GM18519 (cell line): ENCODE data around the gene MVB12B.

Source experiments
- ATAC-seq: cut with Tn5 transposase; IDR thresholded peaks from one replicate; pipeline ENCODE4 v1.9.1; 2021; ENCODE audit warnings: mild to moderate bottlenecking, moderate library complexity; ENCODE audit not compliant: unreplicated experiment, low FRiP score

MVB12B gene

DNA sequence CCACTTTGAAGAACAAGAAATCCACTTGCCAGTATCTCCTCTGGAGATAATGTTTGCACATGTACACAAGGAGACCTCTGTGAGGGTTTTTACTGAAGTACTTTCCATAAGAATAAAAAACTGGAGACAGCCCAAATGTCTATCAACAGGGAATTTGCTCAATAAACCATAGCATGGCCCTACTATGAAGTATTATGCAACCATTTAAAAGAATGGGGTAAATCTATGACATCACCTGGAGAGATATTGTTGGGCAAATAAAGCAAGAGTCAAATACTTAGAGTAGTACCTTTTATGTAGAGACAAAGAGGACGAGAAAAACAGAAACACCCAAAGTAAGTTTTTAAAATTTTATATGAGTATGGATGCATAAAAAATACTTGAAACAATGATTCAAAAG, 23.9 kb upstream of the MVB12B start:
- ATAC-seq = no peak

DNA sequence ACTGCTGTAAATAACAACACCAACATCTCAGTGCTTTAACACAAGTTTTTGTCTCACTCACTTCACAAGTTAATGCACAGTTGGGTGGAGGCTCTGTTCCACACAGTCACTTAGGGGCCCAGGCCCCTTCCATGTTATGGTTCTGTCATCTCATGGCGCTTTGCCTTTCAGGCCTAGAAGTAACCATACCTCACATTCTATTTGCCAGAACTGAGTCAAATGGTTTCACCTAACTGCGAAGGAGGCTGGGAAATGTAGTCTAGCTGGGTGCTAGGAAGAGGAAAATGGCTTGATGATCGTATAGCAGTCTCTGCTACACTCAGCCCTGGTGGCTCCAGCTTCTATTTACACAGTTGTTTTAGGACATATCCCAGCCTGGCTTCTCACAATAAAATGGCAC, 23.1 kb upstream of the MVB12B start:
- no peak for ATAC-seq

DNA sequence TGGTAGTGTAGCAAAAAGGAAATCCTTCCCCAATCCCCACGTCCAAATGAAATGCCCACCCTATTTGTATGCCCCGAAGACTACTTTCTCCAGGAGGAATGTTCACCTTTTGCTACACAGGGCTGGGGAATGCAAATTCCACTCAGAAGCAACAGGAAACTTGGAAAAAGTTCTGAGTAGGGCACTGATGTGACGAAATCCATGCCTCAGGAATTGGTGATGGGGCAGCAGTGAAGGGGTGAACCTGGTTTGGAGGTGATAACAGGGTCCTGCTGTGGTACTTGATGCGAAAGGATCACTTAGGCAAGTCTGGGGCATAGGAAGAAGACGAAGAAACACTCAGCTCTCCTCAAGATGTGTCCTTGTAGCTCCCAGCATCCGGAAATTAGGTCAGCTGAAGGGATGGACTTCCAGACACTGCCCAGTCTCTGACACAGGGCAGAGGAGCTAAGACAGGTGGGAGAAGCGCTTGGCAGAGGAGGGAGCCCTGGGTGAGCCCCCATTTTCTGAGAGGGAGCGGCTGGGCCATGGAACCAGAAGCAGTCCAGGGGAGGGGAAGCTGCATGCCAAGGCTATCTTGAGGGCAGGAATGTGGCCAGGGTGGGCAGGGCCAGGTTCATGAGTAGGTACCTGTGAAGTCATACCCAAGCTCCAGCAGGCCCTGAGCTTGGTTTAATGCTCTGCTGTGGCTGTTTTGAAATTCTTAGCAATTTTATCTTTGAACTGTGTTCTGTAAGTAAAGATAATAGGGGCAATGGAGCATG, 22.2 kb upstream of the MVB12B start:
- ATAC-seq = no peak

DNA sequence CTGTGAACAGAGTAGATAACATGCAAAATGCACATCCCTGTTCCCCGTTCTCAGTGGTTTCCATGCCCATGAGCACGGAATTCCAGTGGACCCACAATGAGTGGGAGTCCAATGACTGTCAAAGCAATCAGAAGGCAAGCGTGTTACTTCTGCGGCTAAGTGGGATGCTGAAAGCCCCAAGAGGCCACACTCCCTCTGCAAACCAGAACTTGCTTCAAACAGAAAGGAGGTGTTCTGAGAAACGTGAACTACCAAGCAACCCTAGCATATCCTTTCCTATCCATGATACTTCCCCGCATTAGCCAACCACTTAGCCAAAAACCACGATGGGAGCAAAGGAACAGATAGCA, 21.7 kb upstream of the MVB12B start:
- ATAC-seq = no peak

DNA sequence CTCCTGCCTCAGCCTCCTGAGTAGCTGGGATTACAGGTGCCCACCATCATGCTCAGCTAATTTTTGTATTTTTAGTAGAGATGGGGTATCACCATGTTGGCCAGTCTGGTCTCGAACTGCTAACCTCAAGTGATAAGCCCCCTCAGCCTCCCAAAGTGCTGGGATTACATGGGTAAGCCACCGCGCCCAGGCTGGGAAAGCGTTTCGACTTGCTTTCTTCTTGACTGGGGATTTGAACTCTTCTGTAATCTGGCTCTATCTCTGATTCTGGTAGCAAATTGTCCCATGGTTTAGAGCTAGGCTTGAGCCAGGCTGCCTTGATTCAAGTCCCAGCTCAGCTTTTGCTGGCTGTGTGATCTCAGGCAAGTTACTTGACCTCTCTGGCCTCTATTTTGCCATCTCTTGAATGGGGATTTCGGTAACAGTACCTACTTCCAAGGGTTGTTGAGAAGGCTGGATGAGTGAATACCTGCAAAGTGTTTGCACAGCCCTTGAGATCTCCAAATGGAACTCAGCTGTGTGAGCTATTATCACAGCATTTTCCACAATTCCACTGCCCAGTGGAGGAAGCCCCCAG, 20.5 kb upstream of the MVB12B start:
- ATAC-seq = no peak

DNA sequence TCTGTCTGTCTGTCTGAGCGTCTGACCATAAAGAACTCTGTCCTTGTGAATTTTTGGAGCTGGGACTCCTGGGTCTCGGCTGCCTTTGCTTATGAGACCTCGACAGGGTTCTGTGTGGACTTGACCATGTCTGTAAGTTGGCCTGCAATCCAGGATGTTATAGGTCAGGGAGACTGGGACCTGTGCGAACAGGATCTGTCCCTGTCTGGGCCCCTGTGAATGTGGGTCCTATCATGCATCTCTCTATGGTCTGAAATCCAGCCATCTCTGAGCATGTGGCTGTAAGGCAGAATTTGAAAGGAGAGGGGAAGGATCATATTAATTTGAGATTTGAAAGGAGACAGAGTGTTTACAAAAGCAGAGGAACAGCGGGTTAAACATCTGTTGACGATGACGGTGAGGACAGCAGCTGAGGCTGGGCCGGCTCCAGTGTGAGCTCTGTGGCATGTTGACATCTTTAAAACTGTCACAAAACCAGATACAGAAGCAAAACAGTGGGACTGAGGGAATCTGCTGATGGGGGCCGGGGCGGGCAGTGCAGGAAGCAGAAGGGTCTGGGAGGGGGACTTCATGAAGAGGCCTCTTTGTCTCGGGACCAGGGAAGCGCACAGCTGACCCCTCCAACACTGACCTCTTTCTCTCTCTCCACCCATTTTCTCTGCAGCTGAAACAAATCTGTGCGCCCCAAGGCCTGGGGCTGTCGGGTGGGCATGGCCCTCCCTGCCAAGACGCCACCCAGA, 19.1 kb upstream of the MVB12B start:
- ATAC-seq = no peak

DNA sequence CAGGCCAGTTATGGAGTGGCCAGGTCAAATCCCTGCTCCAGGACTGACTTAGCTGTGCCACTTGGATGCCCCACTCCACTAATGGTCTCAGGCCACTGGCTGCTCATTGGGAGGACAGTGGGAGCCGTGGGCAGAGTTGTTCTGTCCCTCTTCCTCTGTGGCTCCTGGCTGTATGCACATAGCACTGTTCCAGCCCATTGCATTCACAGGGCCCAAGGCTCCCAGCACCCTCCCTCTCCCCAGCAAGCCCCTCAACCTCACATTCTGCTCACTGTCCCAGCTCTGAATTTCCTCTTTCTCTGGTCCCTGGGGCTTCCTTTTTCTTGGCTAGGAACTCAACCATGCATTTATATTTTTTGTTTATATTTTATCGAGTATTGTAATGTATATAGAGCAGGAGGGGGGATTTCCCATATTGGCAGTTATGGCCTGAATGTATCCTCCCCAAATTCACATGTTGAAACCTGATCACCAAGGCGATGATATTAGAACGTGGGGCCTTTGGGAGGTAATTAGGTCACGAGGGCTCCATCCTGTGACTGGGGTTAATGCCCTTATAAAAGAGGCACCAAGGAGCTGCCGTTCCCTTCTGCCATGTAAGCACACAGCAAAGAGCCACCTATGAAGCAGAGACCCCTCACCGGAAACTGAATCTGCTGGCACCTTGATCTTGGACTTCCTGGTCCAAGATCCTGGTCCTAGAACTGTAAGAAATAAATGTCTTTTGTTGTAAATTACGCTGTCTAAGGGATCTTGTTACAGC, 17.0 kb upstream of the MVB12B start:
- ATAC-seq = no peak

DNA sequence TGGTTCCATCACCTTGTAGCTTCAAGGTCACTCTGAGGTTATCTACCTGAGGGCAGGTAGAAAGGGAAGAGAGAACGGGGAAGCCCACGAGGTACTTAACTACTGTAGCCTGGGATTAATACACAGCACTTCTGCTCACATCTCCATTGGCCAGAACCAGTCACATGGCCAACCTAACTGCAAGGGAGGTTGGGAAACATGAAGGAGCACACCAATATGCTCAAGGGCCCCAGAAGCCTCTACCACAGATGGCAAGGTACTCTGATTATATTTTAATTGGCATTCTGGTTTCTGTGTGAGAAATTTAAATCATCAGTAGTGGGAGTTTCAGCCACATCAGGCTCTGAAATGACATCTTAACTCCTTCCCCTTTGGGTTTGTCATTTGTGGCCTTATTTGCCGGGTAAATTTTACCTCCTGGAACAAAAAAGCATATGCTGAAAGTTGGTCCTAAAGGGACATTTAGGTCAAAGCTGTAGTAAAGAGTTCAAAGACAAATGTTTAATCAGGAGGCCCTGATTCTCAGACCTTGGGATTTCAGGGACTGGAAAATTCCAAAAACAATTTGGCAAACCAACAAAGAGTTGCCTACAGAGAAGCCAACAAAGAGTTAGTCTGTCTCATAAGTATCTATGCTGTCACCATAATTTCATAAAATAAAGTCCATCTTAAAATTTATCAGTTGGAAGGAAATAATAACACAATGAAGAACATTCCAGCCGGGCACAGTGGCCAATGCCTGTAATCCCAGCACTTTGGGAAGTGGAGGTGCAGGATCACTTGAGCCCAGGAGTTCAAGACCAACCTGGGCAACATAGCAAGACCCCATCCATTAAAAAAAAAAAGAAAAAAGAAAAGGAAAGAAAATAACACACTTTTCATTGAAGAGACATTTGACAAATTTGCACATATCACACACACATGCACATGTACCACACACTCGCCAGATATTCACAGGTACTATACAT, 13.8 kb upstream of the MVB12B start:
- no peak for ATAC-seq

DNA sequence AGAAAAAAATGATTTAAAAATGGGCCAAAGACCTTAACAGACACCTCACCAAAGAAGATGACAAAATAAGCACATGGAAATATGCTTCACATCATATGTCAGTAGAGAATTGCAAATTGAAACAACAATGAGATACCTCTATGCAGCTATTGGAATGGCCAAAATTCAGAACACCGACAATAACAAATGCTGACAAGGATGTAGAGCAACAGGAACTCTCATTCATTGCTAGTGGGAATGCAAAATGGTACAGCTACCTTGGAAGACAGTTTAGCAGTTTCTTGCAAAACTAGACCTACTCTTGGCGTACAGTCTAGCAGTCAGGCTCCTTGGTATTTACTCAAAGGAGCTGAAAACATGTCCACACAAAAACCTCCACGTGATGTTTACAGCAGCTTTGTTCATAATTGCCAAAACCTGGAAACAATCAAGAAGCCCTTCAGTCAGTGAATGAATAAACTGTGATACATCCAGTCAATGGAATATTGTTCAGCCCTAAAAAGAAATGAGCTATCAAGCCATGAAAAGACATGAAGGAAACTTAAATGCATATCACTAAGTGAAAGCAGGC, 10.5 kb upstream of the MVB12B start:
- no peak for ATAC-seq

DNA sequence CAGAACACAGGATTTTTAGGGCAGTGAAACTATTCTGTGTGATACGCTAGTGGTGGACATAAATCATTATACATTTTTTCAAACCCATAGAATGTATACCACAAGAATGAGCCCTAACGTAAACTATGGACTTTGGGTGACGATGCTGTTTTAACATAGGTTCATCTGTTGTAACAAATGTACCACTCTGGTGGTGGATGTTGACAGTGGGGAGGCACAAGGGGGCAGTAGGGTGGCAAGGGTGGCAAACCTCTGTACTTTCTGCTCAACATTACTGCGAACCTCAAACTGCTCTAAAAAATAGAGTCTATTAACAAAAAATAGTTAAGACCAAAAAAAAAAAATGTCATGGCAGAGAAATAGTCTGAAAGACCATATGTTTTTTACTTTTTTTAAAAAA, 9.1 kb upstream of the MVB12B start:
- no peak for ATAC-seq

DNA sequence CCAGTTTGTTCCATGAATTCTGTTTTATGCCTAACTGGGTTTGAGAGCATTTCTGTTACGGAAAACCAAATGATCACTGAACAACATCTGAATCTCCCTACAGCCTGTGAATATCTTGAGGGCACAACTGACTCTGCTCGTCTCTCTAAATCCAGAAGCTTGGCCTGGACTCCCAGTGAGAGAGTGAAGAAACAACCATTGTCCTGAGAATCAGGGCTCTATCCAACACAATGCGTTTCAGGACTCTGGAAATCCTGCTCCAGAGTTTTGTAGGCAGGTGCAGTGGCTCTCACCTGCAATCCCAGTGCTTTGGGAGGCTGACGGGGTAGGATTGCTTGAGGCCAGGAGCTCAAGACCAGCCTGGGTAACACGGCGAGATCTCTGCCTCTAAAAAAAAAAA, 7.8 kb upstream of the MVB12B start:
- no peak for ATAC-seq

DNA sequence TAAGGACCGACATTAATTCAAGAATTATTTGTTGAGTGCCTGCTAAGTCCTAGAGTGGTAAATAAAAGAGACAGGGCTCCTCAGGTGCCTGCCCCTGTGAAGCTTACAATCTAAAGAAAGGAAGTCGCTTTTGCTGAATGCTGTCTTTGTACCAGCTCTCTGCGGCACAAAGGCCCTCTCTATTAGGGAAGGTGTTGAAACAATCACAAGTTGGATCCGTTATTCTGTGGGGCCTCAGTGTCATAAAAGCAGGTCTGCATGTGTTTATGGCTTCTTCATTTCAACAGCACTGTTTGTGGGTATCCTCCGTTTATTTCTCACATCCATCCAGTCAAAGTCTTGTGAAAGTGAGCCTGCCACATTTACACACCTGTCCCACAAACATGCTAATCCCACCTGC, 7.0 kb upstream of the MVB12B start:
- no peak for ATAC-seq

DNA sequence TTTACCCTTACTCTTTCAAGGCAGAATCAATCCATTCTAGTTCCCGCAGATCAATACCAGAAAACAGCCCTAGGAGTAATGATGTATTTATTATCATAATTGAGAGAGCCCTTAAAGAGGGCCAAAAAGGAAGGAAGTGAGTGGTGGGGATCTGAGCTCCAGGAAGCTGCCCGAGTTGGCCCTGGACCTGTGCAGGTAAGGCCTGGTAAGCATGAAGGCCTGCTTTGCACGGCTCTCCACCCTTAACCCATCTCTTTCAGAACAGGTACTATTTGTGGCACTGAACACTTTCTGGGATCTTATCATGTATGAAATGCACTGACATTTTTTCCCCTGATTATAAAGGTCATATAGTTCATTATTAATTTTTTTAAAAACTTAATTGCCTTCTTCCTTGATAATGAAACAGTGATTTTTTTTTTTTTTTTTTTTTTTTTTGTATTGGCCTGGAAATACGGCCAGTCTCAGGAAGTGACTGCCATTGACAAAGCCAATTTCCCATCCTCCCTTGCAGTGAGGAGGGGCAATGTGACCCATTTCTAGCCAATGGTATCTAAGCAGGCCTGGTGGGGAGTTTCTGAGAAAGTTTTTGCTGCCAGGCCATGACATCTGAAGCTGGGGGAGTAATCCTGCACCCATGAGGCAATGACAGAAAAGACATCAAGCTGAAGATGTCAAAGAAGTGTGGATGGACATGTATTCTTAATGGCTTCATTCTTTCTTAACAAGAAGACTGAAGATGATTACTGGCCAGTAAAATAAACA, 6.3 kb upstream of the MVB12B start:
- no peak for ATAC-seq

DNA sequence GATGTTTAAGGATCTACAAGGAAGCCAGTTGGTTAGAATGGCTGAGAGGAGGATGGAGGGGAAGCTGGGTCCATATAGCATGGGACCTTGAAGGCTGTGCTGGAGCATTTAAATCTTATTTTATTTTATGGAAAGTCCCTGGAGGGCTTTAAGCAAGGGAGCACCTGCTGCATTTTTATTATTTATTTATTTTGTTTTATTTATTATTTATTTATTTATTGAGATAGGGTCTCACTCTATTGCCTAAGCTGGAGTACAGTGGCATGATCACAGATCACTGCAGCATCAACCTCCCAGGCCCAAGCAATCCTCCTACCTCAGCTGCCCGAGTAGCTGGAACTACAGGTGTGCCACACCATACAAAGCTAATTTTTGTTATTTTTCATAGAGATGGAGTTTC, 4.9 kb upstream of the MVB12B start:
- no peak for ATAC-seq

DNA sequence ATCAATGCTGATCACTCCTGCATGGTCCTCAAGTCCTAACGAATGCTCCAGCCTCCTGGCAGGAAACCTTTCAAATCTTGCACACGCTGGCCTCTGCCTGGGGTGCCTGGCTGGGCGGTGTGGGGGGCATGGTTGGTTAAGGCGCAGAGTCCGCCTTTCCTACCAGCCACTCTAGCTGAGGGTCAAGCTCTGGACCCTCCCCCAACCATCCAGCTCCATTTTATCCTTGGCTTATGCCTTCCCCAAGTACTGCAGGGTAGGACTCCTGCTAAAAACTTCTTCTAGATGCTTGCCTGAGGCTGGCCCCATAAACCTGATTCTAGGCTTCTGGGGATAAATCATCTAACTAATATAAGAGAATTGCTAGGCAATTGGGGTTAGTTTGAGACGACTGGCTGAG, 808 bp upstream of the MVB12B start:
- ATAC-seq = no peak

DNA sequence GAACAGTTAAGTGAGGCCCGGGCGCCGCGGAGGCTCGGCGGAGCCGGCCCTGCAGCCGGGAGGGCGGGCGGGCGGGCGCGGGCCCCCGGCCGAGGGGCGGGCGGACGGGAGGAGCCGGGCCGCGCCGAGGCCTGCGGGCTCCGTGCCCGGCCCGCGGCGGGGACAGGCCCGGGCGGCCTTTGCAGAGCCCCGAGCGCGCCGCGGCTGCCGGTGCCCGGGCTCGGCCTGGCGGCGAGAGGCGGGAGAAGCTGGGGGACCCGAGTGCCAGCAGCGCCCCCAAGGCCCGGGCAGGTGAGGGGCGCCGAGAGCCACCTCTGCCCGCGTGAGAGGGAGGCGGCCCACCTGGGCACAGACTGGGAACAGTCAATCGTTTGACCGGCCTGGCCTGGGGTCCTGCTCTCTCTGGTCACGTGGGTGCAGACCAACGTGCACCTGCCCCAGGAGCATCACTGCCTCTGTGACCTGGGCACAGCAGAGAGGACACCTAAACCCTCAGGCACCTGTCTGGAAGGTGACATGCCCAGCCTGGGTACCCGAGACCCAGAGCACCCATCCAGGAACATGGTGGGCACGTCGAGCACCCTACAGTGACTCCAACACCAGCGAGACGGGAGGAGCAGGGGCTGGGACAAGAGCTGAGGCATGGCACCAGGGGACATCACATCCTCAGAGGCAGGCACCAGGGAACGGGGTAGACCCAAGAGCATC, 531 bp downstream of the MVB12B start:
- no peak for ATAC-seq

DNA sequence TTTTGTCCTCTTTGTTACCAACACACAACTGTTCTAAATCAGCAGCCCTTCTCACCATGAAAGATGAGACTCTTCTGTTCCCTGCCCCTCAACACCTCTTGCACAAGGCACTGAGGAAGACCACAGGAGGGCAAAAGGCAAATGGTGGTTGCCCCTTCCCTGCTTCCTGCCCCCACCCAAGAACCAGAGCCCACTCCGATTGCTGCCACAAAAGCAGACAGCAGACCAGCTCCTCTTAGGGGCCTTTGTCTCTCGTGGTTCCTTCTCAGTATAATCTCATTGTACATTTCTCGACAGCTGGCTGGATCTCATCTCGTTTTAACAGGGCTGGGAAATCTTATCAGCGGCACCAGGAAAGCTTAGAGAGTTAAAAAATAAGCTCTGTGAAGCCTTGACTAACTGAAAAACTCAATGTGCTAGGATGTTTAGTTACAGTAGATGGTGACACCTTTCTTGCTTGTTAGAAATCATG, 1.1 kb downstream of the MVB12B start:
- no peak for ATAC-seq

DNA sequence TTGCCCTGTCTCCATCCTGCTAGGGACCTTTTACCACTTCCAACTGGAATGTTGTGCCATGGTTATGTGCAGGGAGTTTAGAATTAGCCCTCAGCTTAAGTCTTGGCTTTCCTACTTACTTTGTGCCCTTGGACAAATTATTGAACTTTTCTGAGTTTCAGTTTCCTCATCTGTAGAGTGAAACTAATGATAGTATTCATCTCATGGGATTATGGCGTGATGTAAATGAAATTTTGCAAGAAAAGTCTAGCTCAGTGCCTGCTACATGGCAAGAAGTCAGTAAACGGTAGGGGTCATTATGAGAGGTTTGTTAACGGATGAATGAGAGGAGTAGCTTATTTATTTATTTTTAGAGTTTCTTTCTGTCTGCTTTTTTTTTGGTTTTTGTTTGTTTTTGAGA, 1.8 kb downstream of the MVB12B start:
- ATAC-seq = no peak
